NCI-H345 (cell line): ENCODE results near the gene CLDN2.

Source experiments
- DNase-seq: peaks from one replicate; lab custom pipeline; 2025; lab: John Stamatoyannopoulos, UW

CLDN2 gene

DNA sequence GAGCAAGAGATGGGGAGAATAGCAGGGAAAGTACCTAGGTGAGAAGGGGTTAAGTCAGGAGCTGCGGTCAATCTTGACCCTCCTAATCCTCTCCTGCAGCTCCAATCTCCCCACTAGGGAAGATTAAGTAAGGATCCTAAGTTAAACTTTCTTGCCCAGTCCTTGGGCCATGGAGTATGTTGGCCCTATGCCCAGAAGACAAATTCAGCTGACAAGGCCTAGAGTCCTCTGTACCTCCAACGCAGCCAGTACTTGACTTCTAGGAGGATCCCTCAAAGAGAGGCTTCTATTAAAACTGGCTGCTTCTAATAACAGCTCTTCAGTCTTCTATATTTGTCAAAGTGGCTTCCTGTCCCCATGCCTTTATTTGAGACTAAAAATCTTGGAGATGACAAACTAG, 1.4 kb downstream of the CLDN2 start:
- DNase-seq, result no peak

DNA sequence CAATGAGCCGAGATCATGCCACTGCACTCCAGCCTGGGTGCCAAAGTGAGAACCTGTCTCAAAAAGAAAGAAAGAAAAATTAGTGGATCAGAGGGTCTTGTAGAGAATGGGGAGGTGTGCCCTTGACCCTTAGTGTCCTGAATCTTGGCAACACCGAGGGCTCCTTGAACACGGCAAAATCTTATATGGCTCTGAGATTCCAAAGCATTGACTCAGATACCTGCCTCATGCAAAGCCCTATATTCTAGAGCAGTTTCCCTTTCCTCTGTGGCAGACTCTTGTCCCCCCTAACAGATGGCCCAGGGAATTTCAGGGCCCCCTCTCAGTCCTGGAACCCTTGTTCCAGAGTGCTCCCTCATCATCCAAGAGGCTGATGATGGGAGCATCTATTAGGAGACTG, 6.8 kb downstream of the CLDN2 start:
- no peak for DNase-seq

DNA sequence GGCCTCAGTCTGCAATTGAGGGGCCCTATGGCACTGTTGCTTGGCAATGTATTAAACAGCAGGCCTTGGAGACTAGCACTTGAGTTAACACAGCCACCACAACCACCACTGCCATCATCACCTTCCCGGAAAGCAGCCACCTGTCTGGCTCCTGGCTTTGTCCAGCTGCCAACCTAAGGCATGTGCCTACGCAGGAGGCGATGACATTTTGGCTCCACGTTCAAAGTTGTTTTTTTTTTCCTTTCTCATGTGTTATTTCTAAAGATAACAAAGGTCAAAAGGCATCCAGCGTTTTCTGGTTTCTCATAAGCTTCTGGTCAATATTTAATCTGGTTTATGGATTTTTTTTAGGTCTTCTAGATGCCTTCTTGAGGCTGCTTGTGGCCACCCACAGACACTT, 7.5 kb downstream of the CLDN2 start:
- no peak for DNase-seq

DNA sequence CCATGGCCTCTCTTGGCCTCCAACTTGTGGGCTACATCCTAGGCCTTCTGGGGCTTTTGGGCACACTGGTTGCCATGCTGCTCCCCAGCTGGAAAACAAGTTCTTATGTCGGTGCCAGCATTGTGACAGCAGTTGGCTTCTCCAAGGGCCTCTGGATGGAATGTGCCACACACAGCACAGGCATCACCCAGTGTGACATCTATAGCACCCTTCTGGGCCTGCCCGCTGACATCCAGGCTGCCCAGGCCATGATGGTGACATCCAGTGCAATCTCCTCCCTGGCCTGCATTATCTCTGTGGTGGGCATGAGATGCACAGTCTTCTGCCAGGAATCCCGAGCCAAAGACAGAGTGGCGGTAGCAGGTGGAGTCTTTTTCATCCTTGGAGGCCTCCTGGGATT, 8.0 kb downstream of the CLDN2 start:
- DNase-seq, result no peak

DNA sequence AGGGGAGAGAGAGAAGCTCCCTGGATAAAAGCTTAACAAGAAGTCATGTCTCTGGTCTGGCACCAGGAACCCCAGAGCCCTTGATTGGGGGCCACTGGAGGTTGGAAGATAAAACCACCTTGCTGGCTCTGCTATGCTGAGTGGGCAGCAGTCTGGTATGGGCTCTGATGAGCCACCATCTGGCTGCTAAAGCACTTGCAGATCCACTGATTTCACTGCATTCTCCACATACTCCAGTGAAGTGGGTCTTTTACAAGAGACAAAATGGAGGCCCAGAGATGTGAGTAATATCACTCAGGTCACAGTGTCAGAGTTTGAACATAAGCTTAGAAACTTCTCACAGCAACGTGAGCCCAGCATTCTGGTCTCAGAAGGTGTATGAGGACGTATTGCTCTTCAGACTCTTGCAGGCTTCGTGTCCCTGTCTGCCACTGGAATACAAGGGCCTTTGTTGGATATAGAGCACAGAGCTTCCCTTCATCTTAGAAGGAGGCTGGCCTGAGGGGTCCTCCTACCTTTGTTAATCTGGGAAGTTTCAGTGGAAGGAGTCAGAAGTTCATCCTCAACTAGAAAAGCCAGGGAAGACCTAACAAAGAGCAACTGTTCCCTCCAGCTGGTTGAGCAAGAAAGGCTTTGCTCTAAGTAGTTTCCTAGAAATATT, 11.8 kb downstream of the CLDN2 start:
- no peak for DNase-seq

DNA sequence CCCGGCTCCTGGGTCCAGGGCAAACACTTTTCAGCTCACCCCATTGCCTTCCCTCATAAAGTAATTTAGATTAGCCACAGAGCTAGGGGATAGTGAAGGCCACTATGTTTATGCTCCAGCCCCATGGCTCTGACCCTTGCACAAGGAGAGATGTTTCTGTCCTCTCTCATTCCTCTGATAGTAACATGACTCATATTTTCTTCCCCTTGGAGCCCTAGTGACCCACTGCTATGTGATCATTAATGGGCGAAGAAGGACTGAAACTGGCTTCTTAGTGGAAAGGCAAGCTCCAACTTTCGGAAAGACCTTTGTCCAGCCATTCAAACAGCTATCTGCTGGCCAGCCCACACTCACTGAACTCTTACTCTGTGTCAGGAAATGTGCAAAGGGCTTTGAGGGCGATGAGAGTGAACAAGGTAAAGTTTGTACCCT, 12.3 kb downstream of the CLDN2 start:
- DNase-seq, result no peak

DNA sequence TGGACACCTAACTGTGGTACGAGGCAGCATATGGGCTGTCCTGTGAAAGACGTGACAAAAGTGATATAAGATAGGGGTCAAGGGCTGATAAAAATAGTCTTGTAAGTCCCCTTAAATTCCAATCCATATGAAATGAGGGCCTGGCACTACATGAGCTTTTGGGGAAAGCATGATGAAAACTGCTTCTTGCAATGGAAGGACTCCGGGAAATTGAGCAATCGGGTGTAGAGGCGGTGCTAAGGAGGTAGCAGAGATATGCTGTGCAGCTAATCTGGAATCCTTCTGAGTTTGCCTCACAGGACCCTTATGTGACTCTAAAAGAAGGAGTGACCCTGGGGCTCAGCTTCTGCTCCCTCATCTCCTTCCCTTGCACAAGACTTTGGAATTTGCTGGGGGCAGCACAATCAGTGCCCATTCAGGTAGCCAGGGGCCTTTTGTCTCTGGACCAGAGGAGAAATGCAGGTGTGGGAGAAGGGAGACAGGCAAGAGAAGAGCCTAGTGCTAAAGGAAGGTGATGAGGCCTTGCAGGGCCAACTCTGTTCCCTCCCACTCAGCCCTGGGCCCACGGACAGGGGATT, 12.8 kb downstream of the CLDN2 start:
- no peak for DNase-seq

DNA sequence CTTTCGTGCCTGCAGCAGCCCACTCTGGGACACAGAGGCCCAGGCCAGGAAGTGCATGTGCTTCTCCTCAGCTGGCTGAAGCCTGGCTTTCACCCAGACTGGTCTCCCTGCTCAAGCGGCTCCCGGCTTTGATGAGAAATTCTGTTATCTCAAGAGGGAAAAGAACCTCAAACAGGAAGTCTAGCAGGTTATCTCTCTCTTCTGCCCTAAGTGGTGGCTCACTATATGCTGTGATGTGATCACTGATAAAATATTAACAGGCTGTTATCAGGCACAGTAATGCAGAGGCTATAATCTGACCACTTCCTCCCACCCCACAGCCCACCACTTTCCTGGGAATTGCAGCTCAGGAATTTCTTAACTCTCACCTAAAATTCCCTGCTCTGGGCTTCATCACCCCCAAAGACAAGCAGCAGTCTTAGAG, 13.3 kb downstream of the CLDN2 start:
- no peak for DNase-seq

DNA sequence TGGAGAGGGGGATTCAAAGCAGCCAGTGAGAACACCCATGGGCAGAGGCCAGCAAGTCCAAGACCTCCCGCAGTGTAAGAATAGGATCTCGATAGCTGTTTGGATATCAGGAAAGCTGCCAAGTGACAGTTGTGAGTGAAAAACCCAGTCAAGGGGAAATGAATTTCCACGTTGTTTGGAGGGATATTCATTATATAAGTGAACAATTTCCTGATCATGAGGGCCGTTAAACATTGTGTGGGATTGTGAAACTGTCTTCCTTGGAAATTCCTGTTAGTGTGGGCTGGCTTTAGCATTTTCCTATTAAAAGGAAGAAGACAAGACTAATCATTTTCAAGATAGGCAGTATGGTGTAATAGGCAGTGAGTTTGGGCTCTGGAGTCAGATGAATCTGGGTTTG, 15.0 kb downstream of the CLDN2 start:
- no peak for DNase-seq

DNA sequence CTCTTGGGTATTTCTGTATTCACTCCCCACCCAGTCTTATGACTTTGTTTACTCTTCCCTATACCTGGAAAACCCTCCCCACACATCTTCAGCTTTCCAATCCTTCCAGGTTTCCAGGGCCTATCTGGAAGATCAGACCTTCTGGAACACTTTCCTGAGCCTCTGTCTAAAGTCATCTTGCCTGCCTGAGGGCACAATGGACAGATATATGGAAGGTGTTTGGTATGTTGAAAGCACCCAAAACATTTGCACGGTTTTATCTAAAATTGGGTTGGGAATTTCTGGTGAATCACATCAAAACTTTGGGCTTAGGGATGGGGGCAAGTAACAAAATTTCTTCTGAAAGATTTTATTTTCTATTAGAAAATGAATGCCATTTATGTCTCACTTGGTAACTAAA, 16.0 kb downstream of the CLDN2 start:
- no peak for DNase-seq

DNA sequence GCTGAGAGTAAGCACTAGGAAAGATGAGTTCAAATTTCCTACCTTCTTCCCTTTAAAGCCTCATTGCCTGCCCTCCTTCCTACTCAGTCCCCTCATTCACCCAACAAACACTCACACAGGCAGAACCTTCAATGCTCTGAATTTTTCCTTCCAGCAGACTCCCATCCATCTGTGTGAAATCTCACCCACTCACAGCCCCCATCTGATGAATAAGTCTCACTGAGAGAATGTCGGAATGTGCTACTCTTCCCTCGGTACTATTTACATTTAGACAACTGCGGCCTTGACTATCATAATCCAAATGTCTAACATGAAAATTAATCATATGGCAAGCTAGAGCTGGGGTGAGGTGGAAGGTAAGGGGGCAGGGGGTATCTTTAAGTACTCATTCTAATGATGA, 19.4 kb downstream of the CLDN2 start:
- no peak for DNase-seq

DNA sequence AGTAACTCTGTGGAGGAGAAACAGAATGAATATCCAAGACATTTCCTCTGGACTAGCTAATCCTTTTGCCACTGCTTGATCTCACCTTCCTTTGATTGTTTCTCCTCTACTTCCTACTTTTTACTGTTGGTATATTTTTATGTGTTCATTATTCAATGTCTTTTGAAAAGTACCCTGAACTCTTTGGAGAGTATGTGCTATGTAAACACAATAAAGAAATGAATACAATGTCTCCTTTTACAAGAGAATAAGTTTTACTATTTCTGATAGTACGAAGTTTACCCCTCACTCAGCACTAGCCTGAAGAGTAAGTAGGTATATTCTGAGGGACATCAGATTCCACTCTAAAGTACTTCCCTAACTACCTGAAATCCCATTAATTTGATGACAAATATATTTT, 19.9 kb downstream of the CLDN2 start:
- DNase-seq, result no peak

DNA sequence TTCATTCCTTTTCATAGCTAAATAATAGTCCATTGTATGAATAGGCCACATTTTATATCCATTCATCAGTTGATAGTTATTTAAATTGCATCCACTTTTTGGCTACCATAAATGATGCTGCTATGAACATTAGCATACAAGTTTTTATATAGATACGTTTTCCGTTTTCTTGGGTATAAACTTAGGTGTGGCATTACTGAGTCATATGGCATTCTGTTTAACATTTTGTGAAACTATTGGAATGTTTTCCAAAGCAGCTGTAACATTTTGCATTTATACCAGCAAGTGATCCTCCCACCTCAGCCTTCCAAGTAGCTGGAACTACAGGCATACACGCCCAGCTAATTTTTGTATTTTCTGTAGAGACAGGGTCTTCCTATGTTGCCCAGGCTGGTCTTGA, 26.3 kb downstream of the CLDN2 start:
- DNase-seq, result no peak

DNA sequence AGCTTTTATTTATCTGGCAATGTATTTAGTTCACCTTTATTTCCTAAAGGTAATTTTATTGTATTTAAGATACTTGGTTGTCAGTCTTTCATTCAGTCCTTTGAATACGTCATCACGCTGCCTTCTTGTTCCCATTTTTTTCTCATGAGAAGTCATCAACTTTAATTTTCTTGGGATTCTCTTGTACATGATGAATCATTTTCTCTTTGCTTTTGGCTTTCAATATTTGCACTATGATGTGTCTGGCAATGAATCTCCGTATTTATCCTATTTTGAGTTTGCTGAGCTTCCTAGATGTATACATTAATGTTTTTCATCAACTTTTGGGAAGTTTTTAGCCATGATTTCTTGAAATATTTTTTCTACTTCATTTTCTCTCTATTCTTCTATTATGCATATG, 28.4 kb downstream of the CLDN2 start:
- no peak for DNase-seq

DNA sequence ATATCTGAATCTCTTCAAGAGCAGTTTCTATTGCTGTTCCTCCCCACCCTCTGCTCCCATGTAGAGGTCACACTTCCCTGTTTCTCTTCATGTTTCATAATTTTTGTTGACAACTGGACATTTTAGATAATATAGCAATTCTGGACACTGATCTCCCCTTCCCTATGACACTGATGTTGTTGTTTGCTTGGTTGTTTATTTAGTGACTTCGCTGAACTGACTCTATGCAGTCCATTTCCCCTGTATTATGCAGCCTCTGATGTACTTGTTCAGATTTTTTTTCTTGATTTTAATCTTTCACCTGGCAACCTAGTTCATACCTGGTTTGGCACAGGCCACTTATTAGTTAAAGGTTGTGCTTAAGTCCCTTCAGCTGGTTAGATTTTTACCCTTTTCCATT, 29.2 kb downstream of the CLDN2 start:
- DNase-seq, result no peak

DNA sequence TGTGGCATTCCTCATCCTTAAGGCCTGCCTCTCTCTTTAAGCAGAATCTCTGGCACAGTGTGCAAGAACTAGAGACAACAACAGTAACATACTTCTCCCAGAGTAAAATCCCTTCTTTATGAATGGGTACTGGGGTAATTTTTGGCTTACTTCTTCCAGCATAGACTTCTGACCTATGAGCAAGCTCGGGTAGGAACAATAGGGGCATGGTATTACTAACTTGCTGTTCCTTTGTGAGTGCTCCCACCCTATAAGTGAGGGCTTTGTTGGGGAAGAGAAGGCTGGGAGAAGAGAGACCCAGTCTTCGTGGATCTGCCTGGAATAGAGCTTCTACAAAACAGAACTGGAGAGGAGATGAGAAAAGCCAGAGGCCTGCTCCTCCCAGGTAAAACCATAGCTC, 30.2 kb downstream of the CLDN2 start:
- DNase-seq, result no peak

DNA sequence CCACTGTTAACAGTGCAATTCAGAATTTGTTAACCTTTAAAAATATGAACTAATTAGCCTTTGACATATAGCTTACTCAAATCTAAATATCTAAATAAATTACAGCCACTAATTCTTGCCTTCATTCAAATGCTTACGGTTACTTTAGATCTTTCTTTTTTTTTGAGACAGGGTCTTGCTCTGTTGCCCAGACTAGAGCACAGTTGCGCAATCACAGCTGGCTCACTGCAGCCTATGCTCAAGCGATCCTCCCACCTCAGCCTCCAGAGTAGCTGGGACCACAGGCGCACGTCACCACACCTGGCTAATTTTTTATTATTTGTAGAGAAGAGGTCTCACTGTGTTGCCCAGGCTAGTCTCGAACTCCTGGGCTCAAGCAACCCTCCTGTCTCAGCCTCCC, 31.0 kb downstream of the CLDN2 start:
- no peak for DNase-seq

DNA sequence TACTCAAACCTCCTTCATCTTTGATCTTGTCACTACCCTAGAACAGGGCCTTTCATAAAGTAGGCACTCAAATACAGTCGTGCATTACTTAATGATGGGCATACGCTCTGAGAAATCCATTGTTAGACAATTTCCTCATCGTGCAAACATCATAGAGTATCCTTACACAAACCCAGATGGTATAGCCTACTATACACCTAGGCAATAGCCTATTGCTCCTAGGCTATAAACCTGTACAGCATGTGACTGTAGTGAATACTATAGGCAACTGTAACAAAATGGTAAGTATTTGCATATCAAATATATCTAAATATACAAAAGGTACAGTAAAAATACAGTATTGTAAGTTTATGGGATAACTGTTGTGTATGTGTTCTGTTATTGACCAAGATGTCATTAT, 31.9 kb downstream of the CLDN2 start:
- no peak for DNase-seq

DNA sequence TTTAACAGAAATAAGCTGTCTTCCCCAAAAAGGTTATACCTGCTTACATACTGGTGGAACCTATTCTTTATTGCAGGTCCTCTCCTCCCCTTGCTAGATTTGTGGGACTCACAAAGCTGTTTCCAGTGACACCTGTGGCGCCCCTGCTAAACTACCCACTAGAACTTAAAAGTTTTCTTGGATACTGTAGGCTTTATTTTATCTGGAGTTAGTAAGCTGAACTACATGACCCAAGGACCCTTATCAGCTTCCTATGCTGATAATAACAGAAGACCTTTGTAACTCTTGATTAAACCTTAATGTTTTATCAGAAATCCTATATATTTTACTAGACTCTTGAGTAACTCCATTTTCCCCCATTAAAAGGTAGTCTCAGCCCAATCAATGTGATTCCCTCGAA, 32.3 kb downstream of the CLDN2 start:
- DNase-seq, result no peak

DNA sequence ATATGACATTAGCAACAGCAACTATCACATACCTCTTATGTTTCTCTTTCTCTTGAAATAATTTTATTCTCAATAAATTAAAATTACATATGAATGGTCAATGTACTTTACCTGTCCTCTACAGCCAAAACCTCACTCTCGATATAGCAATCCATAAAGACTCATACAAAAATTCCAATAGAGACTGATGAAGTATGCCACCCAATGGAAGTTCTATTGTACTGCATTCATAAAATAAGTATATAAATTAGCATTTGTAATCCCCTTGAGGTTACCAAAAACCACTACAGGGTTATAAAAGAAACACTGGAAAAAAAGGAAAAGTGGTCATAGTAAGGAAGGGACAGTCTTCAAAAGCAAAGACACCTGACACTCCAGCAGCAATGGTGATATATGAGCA, 32.8 kb downstream of the CLDN2 start:
- DNase-seq, result no peak

DNA sequence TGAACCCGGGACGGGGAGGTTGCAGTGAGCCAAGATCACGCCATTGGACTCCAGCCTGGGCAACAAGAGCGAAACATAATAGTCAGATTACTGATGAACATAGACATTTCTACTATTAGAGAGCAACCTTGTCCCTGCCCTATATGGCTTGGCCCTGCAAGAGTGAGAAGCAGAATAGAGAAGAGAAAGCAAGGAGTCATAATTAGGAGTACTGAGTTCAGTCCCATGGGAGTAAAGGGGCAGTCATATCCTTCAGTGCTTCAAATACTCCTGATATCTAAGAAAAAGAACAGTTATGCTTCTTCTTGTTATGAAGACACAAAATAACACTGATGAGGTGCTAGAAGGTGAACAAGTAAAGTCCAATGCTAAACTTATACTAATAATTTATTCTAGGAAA, 33.8 kb downstream of the CLDN2 start:
- no peak for DNase-seq

DNA sequence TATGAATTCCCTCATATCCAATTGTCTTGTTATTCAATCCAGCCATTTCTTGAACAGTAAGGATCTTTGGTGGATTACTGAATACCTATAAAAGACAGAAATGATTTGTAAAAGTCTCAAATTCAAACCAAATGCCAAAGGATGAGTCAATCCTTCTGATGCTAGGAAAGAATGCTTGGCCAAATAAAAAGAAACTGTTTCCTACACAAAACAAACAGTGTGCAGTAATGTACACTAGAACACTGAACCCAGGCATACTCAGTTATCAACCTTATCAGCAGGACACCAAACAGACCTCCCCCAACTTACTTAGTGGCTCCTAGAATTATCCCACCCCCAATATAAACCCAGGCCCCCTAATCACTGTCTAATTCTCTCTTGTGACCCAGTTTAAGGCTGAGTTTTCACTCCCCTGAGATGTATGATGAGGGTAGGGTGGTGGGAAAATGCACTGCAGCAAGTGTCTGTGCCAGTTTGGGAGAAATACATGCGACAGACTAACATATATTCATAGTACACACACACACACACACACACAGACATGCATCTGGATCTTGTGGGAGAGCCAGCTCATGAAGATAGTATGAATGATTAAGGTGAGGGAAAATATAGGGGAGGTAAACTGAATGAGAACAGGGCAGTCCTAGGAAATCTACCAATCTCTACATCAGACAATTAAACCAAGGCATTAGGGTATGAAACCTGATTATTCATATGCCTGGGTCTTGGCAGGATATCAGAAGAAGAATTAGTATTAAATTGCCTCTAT, 35.0 kb downstream of the CLDN2 start:
- no peak for DNase-seq

DNA sequence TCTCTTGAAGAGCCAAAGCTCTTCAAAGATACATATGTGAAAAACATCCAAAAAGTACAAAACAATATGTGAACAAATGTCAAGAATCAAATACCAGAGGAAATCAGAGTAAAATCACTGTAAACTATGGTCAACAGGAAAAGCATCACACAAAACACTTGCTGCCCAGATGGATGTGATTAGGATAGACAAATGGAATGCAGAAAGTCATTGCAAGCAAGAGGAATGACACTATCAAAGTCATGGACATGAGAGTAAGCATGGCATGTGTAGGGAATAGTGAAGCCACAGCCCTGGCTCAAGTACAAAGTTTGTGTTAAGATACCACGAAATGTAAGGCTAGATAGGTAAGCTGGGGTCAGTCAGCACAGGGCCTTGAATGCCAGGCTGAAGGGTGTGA, 37.7 kb downstream of the CLDN2 start:
- DNase-seq, result no peak

DNA sequence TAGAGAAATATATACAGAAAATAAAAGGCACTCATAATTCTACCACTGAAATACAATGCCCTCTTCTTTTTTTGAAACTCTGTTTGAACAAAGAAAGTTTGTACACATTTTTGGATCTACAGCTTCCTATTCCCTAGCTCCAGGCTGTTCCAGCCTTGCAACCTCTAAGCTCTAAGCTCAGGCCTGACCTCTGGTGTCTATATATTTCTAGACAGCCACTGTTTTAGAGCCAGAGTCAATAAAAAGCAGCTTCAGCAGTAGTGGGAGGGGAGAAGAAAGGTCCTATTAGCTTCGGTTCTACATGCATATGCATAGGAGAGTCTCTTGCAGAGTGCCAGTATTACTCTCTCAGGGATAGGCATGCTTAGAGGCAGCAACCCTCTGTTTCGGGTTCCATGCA, 39.7 kb downstream of the CLDN2 start:
- DNase-seq, result no peak
